GM21447 (cell line): ENCODE data around the gene METTL1.
"Not testable (repeated sequence)": the region's sequence is repeated elsewhere in the genome, so short reads cannot be mapped to it uniquely, and the experiment has no call there.

Experiments
- ATAC-seq: cut with Tn5 transposase; IDR thresholded peaks from one replicate; pipeline ENCODE4 v1.9.1; 2021; ENCODE audit not compliant: unreplicated experiment

Gene METTL1

DNA sequence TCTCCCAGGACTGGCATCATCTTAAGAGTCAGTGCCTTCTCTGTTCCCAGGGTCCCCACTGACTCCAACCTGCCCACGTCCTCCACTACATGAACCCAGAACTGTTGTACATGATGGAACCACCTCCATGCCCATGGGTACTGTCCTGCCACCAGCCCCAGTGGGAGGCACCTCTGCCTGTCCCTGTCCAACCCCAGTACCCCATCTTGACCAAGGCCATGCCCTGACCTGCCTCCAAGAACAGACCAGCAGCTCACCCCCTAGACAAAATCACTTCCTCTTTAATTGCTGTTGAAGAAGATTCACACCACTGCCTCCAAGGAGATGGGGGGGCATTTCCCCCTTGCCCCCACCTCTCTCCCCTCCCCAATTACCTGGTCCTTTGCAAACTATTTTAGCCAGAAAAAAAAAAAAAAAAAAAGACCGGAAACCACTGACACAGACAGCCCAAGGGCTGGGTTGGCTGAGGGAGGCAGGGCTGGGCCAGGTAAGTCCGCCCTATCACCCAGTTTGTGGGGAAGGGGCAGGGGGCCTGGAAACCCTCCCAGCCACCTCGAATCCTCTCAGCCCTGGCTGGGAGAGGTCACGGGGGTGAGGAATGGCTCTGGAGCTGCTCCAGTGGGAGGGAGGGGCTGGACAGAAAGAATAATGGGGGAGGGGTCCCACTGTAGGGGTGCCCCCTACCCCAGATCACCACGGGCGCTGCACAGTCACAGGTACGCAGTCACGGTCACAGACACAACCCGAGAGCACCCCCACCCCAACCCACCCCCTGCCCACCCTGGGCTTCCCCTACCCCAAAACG is 46.8 kb downstream of the METTL1 start:
- ATAC-seq = no peak

DNA sequence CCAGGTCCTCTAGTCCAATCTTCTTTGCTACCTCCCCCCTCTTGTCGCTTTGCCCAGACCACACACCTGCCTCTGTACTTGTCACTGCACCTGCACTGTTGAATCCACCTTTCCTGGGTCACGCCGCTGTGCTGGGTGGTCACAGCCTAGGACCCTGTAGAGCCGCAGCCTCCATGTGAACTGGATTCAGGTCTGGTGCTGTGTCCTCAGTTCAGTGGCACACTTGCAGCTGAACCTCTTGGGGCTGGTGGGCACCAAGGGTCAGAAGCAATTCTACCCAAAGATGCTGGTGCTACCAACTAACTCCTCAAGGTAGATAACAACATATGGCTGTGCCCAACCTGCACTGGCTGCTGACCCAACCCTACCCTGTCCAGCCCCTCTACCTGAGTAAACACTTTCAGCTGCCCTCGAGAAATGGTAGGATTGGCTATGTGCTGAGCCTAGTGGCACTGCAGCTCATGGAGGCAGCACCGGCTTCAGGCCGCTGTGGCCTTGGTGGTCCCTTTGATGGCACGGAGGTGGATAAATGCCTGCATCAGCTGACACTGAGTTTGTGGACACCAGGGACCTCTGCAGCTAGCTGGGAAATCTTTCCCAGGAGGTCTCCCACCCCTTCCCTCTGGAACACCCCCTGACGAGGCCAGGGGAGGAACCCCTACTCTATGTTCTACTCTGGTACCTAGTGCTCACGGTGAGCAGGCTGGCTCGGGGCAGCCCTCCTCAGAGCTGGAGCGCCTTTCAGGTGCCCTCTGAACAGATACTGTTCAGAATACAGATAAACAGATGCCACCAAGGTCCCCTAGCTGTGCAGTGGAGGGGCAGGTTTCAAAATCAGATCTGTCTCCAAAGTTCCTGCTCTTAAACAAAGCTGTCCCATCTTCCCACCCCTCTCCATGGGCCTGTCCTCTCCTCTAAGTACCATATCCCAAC is 47.6 kb downstream of the METTL1 start:
- ATAC-seq = no peak

DNA sequence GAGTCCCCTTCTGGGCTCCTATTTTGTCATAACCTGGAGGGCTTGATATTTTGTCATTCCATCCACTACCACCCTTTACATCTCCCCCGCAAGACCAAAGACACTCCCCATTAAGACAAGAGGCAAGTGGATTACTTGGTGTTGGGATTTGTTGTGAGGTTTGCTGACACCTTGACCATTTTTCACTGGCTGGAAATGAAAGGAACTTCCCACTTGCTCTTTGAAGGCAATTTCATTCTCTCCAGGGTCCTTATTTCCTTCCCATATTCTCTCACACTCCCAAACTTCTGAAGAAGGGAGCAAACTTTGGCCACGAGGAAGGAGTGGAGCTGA is 48.3 kb downstream of the METTL1 start:
- no peak for ATAC-seq

DNA sequence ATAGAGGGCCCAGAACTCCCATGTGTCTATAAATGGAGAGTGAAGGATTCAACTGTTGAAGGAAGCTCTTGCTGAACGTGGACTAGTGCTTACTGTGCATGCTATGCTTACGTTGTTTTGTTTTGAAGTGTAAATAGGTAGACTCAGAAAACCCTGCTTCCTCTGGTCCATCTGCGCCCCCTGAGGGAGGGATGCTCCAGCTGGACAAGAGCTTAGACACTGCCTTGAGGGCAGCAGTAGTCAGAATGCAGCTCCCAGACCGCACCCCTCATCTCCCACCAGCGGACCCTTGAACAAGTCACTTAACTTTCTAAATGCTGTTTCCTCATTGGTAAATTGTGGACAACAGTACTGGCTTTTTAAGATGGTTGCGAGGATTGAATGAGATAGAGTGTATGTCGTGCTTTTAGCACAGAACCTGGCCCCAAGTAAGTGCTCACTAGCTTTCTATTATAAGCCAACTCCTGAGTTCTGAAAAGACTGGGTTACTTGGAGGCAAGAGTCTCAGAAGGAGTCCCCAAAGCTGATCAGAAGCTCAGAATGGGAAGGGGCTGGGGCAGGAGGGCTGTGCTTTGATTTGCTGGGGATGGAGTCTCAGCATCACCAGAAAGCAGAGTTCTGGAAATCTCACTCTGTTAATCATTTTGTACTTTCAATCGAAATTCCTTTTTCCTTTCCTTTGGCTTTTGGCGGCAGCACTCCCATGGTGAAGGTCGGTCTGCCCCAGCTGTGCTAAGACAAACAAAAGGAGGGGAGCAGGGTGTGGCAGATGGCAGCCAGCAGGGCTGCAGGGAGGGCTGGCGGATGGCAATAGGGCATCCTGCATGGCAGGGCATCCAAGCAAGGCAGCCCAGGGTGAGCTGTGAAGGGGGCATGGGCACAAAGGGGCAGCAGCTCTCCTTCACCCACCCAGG is 48.9 kb downstream of the METTL1 start:
- no peak for ATAC-seq

DNA sequence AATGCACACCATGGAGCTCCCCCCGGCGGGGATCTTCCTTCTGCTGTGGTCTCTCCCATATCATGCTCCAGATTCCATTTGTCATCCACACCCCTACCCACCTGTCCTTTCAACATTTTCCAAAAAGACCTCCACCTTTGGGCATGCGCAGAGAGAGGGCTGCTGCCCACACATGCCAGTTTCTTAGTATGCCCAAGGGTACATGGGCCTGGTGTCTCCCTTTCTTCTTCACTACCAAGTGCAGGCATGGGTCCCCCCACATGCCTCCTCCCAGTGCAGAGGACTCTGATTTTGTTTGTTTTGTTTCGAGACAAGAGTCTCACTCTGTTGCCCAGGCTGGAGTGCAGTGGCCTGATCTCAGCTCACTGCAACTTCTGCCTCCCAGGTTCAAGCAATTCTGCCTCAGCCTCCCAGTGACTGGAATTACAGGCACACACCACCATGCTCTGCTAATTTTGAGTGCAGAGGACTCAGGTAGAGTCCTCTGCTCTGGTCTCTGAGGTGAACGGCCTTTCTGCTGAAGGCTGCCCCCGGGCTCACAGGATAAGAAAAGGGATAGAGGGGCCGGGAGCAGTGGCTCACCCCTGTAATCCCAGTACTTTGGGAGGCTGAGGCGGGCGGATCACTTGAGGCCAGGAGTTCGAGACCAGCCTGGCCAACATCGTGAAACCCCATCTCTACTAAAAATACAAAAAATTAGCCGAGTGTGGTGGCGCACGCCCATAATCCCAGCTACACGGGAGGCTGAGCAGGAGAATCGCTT is 49.9 kb downstream of the METTL1 start:
- ATAC-seq = not testable (repeated sequence)

DNA sequence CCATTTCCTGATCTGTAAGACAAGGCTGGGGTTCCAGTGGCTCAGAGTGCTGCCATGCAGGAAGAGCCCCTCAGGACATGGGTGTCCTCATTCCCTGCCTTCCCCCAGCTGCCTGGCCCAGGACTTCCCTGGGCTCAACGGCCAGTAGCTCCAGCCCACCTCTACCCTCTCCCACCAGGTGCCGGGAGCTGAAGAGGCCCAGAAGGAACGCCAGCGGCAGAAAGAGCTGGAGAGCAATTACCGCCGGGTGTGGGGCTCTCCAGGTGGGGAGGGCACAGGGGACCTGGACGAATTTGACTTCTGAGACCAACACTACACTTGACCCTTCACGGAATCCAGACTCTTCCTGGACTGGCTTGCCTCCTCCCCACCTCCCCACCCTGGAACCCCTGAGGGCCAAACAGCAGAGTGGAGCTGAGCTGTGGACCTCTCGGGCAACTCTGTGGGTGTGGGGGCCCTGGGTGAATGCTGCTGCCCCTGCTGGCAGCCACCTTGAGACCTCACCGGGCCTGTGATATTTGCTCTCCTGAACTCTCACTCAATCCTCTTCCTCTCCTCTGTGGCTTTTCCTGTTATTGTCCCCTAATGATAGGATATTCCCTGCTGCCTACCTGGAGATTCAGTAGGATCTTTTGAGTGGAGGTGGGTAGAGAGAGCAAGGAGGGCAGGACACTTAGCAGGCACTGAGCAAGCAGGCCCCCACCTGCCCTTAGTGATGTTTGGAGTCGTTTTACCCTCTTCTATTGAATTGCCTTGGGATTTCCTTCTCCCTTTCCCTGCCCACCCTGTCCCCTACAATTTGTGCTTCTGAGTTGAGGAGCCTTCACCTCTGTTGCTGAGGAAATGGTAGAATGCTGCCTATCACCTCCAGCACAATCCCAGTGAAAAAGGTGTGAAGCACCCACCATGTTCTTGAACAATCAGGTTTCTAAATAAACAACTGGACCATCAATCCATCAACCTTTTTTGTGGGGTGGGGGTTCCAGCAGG is 51.0 kb downstream of the METTL1 start:
- no peak for ATAC-seq

DNA sequence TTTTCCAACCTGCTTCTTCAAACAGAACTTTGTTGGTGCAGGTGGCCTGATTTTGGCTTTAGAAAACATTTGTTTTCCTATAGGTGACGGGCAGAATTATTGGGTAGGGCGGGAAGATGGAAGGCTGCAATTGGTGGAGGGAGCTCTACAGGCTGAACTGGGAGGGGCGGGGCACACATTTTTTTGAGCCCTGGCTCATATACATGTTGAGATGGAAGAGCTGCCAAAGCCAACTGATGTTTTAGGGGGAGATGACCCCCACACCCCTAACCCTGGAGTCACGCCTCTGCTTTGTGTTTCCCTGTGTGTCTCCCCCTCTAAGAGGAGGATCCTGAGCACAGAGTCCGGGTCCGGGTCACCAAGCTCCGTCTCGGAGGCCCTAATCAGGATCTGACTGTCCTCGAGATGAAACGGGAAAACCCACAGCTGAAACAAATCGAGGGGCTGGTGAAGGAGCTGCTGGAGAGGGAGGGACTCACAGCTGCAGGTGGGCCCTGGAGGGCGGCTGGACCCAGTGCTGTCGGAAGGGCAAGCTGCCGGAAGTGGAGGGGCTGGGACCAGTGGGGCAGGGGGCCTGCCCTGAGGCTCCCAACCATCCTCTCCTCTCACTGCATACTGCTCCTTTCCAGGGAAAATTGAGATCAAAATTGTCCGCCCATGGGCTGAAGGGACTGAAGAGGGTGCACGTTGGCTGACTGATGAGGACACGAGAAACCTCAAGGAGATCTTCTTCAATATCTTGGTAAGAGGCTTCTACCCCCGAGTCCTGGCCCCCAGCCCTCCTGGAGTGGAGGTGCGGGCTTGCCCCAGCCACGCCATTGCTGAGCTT is 51.9 kb downstream of the METTL1 start:
- no peak for ATAC-seq

GRCh38 chr12:57718641-57719528 is 53.0 kb downstream of the METTL1 start:
- ATAC-seq = no peak
